Skeletal muscle tissue (tissue), 4 donors: ENCODE results near the gene CRHBP. TPM values are rescaled to one million over a fixed set of nuclear protein-coding genes. Genes with fewer than 3 reads are reported as not detected.

Source experiments
- H3K27ac ChIP-seq: one replicate; pipeline ENCODE4 v1.7.0; 2013; ENCODE audit warnings: mild to moderate bottlenecking, low read depth, low read length, inconsistent platforms
- H3K27me3 ChIP-seq, 3 donors: one replicate each; pipeline ENCODE4 v1.7.0; 2013; ENCODE audit warnings: low read length in 3 of 3; ENCODE audit not compliant: control insufficient read depth in 3 of 3, insufficient read depth in 3 of 3
- H3K36me3 ChIP-seq, 3 donors: one replicate each; pipeline ENCODE4 v1.7.0; 2013; ENCODE audit warnings: low read length in 3 of 3; ENCODE audit not compliant: control insufficient read depth in 3 of 3, insufficient read depth in 3 of 3
- H3K4me1 ChIP-seq, 3 donors: one replicate each; pipeline ENCODE4 v1.7.0; 2013; ENCODE audit warnings: low read length in 3 of 3, mild to moderate bottlenecking in 3 of 3; ENCODE audit not compliant: control insufficient read depth in 3 of 3, insufficient read depth in 3 of 3
- H3K4me3 ChIP-seq, 3 donors: one replicate each; pipeline ENCODE4 v1.7.0; 2013; ENCODE audit warnings: low read length in 3 of 3
- H3K9ac ChIP-seq, 3 donors: one replicate each; pipeline ENCODE4 v1.7.0; 2013; ENCODE audit warnings: low read length in 3 of 3, mild to moderate bottlenecking in 3 of 3, moderate library complexity in 2 of 3, low read depth in 1 of 3
- H3K9me3 ChIP-seq, 3 donors: one replicate each; pipeline ENCODE4 v1.7.0; 2013; ENCODE audit warnings: low read length in 3 of 3; ENCODE audit not compliant: control insufficient read depth in 3 of 3
- total RNA-seq: library from RNA; depleted of rRNA; stranded (reverse); fragments of >200 nt; gene quantifications from one replicate; pipeline ENCODE4 v1.2.3, GENCODE V29; 2014
- donor health status: Osteomylitis.

Gene CRHBP
- total RNA-seq, 1 donor from 2014 or later = not detected

DNA sequence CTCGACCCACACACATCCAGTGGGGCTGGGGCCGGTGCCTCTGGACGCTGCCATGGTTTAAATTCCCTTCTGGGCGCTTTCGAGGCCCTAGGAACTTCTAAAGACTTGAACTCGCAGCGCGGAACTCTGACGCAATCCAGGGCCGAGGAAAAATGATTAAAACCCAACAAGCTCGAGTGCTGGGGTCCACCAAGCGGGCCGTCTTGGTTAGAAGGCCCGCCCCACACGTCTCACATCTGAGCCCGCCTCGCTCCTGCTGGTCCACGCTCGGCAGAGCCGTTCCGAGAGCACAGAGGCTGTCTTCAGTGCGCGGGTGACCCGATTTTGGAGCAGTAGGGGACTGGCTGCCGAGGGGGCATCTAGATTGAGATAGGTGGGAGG lies 1.5 kb downstream of the CRHBP start:
- no peak overlapping the region for H3K9ac ChIP-seq
- H3K27ac ChIP-seq = no peak overlapping the region
- H3K4me3 ChIP-seq = peak overlapping the region; percentile 35 to 52 (median 43)
- H3K36me3 ChIP-seq = no peaks in the 10 kb centered on the region
- peaks cover 0 to 4% (median 2%) of the 10 kb centered on the region in 3 donors for H3K4me1 ChIP-seq
- peaks cover 17 to 26% (median 19%) of the 10 kb centered on the region in 3 donors for H3K27me3 ChIP-seq
- H3K9me3 ChIP-seq = no peaks in the 10 kb centered on the region

DNA sequence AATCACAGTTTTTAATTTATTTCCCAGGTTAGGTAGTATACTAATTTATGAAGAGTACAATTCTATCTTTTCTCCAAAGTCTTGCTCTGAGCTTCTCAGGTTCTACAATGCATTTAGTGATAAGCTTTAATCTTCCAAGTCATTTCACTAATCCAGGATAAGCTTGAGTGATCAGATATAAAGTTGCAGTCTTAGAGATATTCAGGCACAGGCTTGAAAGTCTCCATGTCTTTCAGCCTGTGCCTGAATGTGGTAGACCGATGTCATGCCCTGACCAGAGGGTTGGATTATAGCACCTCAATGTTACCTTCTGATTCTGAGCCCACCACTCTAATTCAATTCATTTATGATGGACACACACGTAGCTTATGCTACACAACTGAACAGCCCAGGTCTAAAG lies 3.2 kb downstream of the CRHBP start:
- no peak overlapping the region for H3K27ac ChIP-seq
- H3K27me3 ChIP-seq = peaks cover 17 to 26% (median 19%) of the 10 kb centered on the region in 3 donors
- peaks cover 0 to 4% (median 2%) of the 10 kb centered on the region in 3 donors for H3K4me1 ChIP-seq
- no peak overlapping the region for H3K9ac ChIP-seq
- no peaks in the 10 kb centered on the region for H3K9me3 ChIP-seq
- H3K4me3 ChIP-seq = no peak overlapping the region
- H3K36me3 ChIP-seq = no peaks in the 10 kb centered on the region

DNA sequence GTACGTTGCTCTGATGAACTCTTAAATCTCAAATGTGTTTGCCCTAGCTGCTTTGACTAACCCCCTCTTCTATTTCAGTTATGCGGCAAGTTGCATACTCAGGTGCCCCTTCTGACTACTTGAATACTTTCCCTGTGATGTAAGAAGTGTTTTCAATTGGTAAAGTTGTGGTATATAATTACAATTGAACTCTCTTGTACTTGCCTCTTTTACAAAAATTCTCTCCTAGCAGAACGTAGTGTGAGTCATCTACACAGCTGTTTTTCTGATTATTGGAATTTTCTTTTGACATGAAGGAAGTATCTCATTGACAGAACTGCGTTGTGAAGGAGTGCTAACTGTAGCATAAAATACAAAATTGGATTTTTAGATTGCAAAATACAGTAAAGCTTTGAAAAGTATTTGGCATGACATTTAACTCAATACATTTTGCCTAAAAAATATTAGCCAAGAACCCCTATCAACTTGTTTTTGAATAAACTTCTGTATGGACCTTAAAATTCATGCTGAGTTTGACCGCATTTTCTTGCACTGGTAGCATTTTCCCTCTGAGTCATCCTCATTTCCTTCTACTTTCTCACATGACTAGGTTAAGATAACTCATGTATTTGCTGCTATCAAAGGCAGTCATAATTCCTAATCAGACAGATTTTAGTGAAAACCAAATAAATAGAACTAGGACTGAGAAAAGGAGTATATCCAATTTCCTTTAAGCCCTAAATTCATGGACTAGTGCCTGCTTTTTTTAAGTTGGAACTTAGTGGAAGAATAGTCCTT lies 6.3 kb downstream of the CRHBP start:
- Histone ChIP-seq H3K27ac (peak overlapping the region; percentile 54), H3K4me1 (peaks cover 0 to under 1% (median 0%) of the 10 kb centered on the region in 3 donors), H3K27me3 (peaks cover 3 to 11% (median 5%) of the 10 kb centered on the region in 3 donors), H3K9ac (no peak overlapping the region), H3K4me3 (no peak overlapping the region), H3K9me3 (no peaks in the 10 kb centered on the region), H3K36me3 (no peaks in the 10 kb centered on the region)

DNA sequence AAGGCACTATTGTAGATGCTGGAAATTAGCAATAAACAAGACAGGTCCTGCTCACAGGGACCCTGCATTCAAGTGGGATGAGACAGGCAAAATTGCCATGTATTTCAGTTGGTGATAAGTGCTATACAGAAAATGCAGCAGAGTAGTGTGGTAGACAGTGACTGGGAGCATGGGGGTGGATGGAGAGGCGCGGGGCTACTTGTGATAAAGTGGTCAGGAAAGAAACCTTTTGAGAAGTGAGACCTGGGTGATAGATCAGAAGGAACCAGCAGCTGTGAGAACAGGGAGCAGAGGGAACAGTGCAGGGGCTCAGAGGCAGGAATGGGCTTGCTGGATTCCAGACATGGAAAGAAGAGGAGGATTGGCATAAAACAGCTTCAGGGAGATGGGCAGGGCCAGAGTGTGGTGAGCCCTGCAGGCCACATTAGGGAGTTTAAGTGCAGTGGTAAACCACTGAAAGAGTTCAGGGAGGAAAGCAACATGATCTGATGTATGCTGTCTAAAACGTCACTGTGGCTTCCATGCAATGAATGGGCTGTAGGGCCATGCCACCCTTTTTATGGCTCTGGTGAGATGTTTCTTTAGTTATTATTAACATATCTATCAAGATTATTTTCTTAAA lies 7.3 kb downstream of the CRHBP start:
- Histone ChIP-seq H3K9me3 (no peaks in the 10 kb centered on the region), H3K27ac (peak overlapping the region; percentile 54), H3K9ac (no peak overlapping the region)

DNA sequence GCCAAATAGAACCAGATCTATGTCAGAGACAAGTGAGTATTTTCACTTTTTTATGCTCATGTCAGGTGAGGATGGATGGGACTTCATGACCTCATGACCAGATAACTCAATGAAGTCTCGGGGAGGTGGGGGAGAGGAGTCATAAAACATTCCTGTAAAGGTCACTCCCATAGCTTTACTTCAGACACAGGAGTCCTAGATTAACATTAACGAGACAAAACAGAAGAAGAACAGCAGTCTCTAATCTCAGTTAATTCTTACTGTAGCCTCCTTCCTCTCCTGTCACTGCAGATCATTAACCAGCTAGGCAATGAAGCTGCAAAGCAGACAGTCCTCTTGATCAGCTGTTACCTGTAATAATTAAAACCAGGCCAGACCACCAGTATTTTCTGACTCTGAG lies 11.2 kb downstream of the CRHBP start:
- Histone ChIP-seq H3K9ac (no peak overlapping the region), H3K4me1 (no peaks in the 10 kb centered on the region), H3K36me3 (no peaks in the 10 kb centered on the region), H3K27me3 (no peaks in the 10 kb centered on the region), H3K4me3 (no peak overlapping the region), H3K27ac (no peak overlapping the region), H3K9me3 (no peaks in the 10 kb centered on the region)

More for the DNA sequence above, 7.3 kb downstream of the CRHBP start:
- Histone ChIP-seq H3K4me1 (no peaks in the 10 kb centered on the region), H3K36me3 (no peaks in the 10 kb centered on the region), H3K4me3 (no peak overlapping the region), H3K27me3 (peaks cover 0 to 4% (median 3%) of the 10 kb centered on the region in 3 donors)

DNA sequence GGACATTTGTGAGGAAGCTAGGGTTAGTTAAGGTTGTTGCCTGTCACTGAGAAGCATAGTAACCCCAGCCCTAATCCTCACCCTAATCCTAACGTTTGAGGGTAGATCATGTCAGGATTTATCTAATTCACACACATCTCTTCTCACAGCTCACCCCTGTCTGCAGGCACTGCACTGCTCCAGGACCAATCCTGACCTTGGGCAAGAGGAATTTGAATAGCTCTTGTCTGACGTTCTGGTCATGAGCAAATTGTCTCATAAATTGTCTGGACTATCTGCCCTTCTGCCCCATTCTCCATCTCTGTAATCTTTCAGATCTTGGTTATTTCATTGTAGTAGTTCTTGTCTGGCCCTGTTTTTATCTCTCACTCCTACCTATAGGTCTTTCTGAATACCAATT lies 18.7 kb downstream of the CRHBP start:
- H3K27ac ChIP-seq = no peak overlapping the region
- H3K4me3 ChIP-seq = no peak overlapping the region
- H3K4me1 ChIP-seq = no peaks in the 10 kb centered on the region
- H3K36me3 ChIP-seq = no peaks in the 10 kb centered on the region
- no peaks in the 10 kb centered on the region for H3K27me3 ChIP-seq
- no peaks in the 10 kb centered on the region for H3K9me3 ChIP-seq
- no peak overlapping the region for H3K9ac ChIP-seq

DNA sequence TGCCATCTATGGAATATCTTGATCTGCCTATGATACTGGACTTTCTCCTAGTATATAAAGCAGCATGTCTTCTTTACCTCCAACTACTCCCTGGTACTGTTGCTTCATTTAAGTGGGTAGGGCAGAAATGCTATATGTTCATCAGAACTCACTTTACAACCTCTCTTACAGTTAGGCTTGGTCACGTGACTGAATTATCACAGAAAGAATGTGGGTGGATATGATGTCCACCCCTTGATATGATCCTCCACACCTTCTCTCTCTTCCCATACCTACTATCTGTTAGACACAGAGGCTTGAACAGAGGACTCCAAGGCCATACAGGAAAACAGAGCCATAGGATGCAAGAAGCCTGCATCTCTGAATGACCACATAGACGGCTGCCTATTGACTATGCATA lies 19.8 kb downstream of the CRHBP start:
- Histone ChIP-seq H3K9ac (no peak overlapping the region), H3K9me3 (no peaks in the 10 kb centered on the region), H3K4me1 (no peaks in the 10 kb centered on the region), H3K4me3 (no peak overlapping the region), H3K27ac (no peak overlapping the region), H3K27me3 (no peaks in the 10 kb centered on the region), H3K36me3 (no peaks in the 10 kb centered on the region)

DNA sequence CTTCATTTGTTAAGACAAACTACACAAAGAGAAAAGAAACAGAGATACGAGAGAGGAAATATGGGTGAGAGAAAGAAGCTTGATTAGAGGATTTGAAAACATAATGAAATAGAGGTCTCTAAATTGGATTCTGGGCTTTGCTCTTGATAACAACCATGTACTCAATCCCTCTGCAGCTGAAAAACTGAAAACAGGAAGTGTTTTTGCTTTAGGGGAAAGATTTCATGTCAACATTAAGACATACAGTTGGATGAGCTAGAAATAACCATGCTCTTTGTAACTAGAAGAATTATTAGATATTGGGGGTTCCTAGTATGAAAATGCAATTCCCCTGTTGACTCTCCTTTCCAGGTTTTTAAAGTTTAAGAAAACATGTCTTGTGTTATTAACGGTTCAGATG lies 21.9 kb downstream of the CRHBP start:
- Histone ChIP-seq H3K4me1 (no peaks in the 10 kb centered on the region), H3K27me3 (no peaks in the 10 kb centered on the region), H3K4me3 (no peak overlapping the region), H3K9ac (no peak overlapping the region), H3K36me3 (no peaks in the 10 kb centered on the region), H3K9me3 (no peaks in the 10 kb centered on the region), H3K27ac (no peak overlapping the region)

DNA sequence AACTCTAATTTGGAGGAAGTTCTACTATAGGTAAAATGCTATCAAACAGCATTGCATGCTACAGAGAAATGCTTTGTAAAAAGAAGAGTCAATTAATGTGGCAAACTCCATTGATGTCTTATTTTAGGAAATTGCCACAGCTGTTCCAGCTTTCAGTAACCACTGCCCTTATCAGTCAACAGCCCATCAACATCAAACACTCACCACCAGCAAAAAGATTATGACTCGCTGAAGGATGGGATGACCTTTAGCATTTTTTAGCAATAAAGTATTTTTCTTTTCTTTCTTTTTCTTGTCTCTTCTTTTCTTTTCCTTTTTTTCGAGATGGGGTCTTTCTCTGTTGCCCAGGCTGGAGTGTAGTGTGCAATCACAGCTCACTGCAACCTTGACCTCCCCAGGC lies 26.0 kb downstream of the CRHBP start:
- no peaks in the 10 kb centered on the region for H3K4me1 ChIP-seq
- no peaks in the 10 kb centered on the region for H3K27me3 ChIP-seq
- no peak overlapping the region for H3K9ac ChIP-seq
- no peak overlapping the region for H3K27ac ChIP-seq
- H3K4me3 ChIP-seq = no peak overlapping the region
- H3K36me3 ChIP-seq = no peaks in the 10 kb centered on the region
- H3K9me3 ChIP-seq = no peaks in the 10 kb centered on the region

DNA sequence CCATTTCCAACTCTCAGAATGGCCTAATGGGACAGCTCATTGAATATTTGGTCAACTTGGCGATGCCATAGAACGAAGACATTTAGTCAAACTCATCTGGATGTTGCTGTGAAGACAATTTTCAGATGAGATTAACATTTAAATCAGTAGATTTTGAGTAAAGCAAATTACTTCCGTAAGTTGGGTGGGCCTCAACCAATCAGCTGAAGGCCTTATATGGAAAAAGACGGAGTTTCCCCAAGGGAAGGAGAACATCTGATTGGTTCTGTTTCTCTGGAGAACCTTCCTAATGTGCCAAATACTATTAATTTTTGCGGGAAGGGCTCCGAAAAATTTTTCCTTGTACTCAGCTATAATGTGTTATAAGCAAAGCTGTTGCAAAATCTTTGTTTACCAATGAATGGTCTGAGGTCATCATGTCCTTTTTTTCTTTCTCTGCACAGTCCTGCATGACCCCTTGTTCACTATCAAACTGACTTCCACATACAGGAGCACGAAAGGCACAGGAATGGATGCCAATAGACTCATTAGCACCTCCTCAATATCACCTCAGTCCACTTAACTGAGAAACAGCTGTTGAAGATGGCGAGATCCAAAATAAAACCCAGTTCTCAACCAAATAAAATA lies 27.8 kb downstream of the CRHBP start:
- no peaks in the 10 kb centered on the region for H3K9me3 ChIP-seq
- no peak overlapping the region for H3K27ac ChIP-seq
- H3K27me3 ChIP-seq = no peaks in the 10 kb centered on the region
- H3K4me3 ChIP-seq = no peak overlapping the region
- H3K4me1 ChIP-seq = no peaks in the 10 kb centered on the region
- H3K9ac ChIP-seq = no peak overlapping the region
- no peaks in the 10 kb centered on the region for H3K36me3 ChIP-seq
